ENCODE results near the gene LYRM1. TPM values are rescaled to one million over a fixed set of nuclear protein-coding genes. Genes with fewer than 3 reads are reported as not detected.

Gene LYRM1
- total and polyA plus RNA-seq, 2 of the 8 experiments (the other 6 are each of a cell fraction or from before 2014, with no cell fraction given), result 11.6 to 13.4 TPM

- TF ChIP-seq ATF3 (IDR thresholded peaks at IDR 0.05; ENCODE audit: insufficient read depth, low read depth, low read length) (no peak), ATF2 (IDR thresholded peaks at IDR 0.05; ENCODE audit: low read length) (no peak), PHF8 (conservative IDR thresholded peaks at IDR 0.05; ENCODE audit: low read depth, low read length) (no peak), ZNF274 (IDR thresholded peaks at IDR 0.05; ENCODE audit: borderline replicate concordance, extremely low read depth, low read length) (no peak)
Measured at GRCh38 chr16:20968765-20969164, 68.2 kb downstream of the LYRM1 start (continued).
